Measurements from ENCODE around the gene ARPC4. TPM values are rescaled to one million over a fixed set of nuclear protein-coding genes. Genes with fewer than 3 reads are reported as not detected.

The ARPC4 gene
- total RNA-seq, 1 experiment from 2014 or later: 143 TPM

- H3K36me3 Mint-ChIP-seq: peaks cover 30% of the 10 kb centered on the region
- no peak overlapping the region for H3K27ac Mint-ChIP-seq
- H3K4me1 Mint-ChIP-seq: peaks cover 23% of the 10 kb centered on the region
- DNase-seq (ENCODE audit: low spot score) (no peak), ATAC-seq (no peak)
- no peaks in the 10 kb centered on the region for H3K9me3 Mint-ChIP-seq
- H3K27me3 Mint-ChIP-seq (ENCODE audit: low read depth): peaks cover 17% of the 10 kb centered on the region
- no peak overlapping the region for H3K4me3 Mint-ChIP-seq
- CTCF ChIA-PET: interaction anchor here (1.0 to 2.0 kb wide), 3 partner anchors 25 to 140 kb away, joined by 3 to 13 read pairs (median 5); no protein-coding TSS in a partner anchor
- POLR2A ChIA-PET: interaction anchor here (1.8 kb wide), 1 partner anchor 14 kb away, joined by 6 read pairs; the partner anchor contains the start of genes ARPC4 and TADA3
- TF ChIP-seq GABPB1 (CRISPR knock-in tag; IDR thresholded peaks at IDR 0.05): no peak
- no peak for TF ChIP-seq NR1H2 (CRISPR knock-in tag; IDR thresholded peaks at IDR 0.05)
- TF ChIP-seq AR (CRISPR knock-in tag; IDR thresholded peaks at IDR 0.05): no peak
- TF ChIP-seq USF2 (CRISPR knock-in tag; IDR thresholded peaks at IDR 0.05): no peak
- TF ChIP-seq FOXJ3 (CRISPR knock-in tag; IDR thresholded peaks at IDR 0.05; ENCODE audit: borderline replicate concordance): no peak
- TF ChIP-seq NR2C2 (CRISPR knock-in tag; IDR thresholded peaks at IDR 0.05): no peak
- no peak for TF ChIP-seq NFYB (CRISPR knock-in tag; conservative IDR thresholded peaks at IDR 0.05; ENCODE audit: low read depth)
- no peak for TF ChIP-seq ATF3 (CRISPR knock-in tag; conservative IDR thresholded peaks at IDR 0.05)
- TF ChIP-seq NR3C1 (CRISPR knock-in tag; conservative IDR thresholded peaks at IDR 0.05; ENCODE audit: low read depth): no peak
- no peak for TF ChIP-seq CDX4 (CRISPR knock-in tag; IDR thresholded peaks at IDR 0.05; ENCODE audit: borderline replicate concordance)
- no peak for TF ChIP-seq NFE2L1 (CRISPR knock-in tag; IDR thresholded peaks at IDR 0.05)
- no peak for TF ChIP-seq TEAD1 (CRISPR knock-in tag; IDR thresholded peaks at IDR 0.05)
- no peak for TF ChIP-seq ZNF263 (CRISPR knock-in tag; IDR thresholded peaks at IDR 0.05; ENCODE audit: low read depth)
- TF ChIP-seq RELA (CRISPR knock-in tag; IDR thresholded peaks at IDR 0.05; ENCODE audit: borderline replicate concordance): no peak
- TF ChIP-seq ZBTB43 (CRISPR knock-in tag; IDR thresholded peaks at IDR 0.05): no peak
- TF ChIP-seq GRHL2 (CRISPR knock-in tag; IDR thresholded peaks at IDR 0.05; ENCODE audit: insufficient replicate concordance, severe bottlenecking): no peak
These were observed 14.1 kb downstream of the ARPC4 start for GRCh38 chr3:9806688-9807589.

- DNase-seq (ENCODE audit: low spot score): no peak
- CTCF ChIA-PET: interaction anchor here (0.7 to 2.0 kb wide), 7 partner anchors 15 to 304 kb away, joined by 3 to 13 read pairs (median 4); partner anchors contain the start of gene ARPC4
- POLR2A ChIA-PET: interaction anchor here (1.0 to 1.8 kb wide), 2 partner anchors 15 to 20 kb away, joined by 3 to 6 read pairs; partner anchors contain the start of genes ARPC4 and TADA3
- no peak for ATAC-seq
- Mint-ChIP-seq H3K27ac (no peak overlapping the region), H3K4me1 (peaks cover 23% of the 10 kb centered on the region), H3K9me3 (no peaks in the 10 kb centered on the region), H3K36me3 (peaks cover 23% of the 10 kb centered on the region), H3K27me3 (ENCODE audit: low read depth) (peaks cover 17% of the 10 kb centered on the region), H3K4me3 (no peak overlapping the region)
- TF ChIP-seq IRF2 (CRISPR knock-in tag; IDR thresholded peaks at IDR 0.05; ENCODE audit: borderline replicate concordance, low read depth): no peak
- TF ChIP-seq ZNF425 (CRISPR knock-in tag; conservative IDR thresholded peaks at IDR 0.05): no peak
- TF ChIP-seq MYBL2 (CRISPR knock-in tag; IDR thresholded peaks at IDR 0.05): no peak
- no peak for TF ChIP-seq NFYB (CRISPR knock-in tag; conservative IDR thresholded peaks at IDR 0.05; ENCODE audit: low read depth)
- no peak for TF ChIP-seq ATF2 (CRISPR knock-in tag; IDR thresholded peaks at IDR 0.05; ENCODE audit: borderline replicate concordance, low read depth)
- TF ChIP-seq ZNF138 (CRISPR knock-in tag; conservative IDR thresholded peaks at IDR 0.05): no peak
- TF ChIP-seq ATF1 (CRISPR knock-in tag; IDR thresholded peaks at IDR 0.05): no peak
These were observed 15.1 kb downstream of the ARPC4 start for GRCh38 chr3:9807981-9808344.

All from WTC11 (cell line).